ENCODE results near the gene GPR35.

GRCh38 chr2:240582781-240583180 is 42.5 kb upstream of the GPR35 start:
- TF ChIP-seq, protein P1, sequence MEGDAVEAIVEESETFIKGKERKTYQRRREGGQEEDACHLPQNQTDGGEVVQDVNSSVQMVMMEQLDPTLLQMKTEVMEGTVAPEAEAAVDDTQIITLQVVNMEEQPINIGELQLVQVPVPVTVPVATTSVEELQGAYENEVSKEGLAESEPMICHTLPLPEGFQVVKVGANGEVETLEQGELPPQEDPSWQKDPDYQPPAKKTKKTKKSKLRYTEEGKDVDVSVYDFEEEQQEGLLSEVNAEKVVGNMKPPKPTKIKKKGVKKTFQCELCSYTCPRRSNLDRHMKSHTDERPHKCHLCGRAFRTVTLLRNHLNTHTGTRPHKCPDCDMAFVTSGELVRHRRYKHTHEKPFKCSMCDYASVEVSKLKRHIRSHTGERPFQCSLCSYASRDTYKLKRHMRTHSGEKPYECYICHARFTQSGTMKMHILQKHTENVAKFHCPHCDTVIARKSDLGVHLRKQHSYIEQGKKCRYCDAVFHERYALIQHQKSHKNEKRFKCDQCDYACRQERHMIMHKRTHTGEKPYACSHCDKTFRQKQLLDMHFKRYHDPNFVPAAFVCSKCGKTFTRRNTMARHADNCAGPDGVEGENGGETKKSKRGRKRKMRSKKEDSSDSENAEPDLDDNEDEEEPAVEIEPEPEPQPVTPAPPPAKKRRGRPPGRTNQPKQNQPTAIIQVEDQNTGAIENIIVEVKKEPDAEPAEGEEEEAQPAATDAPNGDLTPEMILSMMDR (IDR thresholded peaks at IDR 0.05; ENCODE audit: extremely low read depth in 1 of 2, insufficient read depth in 1 of 2, low read depth in 1 of 2, low read length in 2 of 2): no peak
- TF ChIP-seq POLR2A (IDR thresholded peaks at IDR 0.05; ENCODE audit: low read depth, low read length): no peak

Data from endothelial cell of umbilical vein (primary cell).